H9 (cell line): ENCODE results near the gene KCNAB1. TPM values are rescaled to one million over a fixed set of nuclear protein-coding genes. Genes with fewer than 3 reads are reported as not detected.

Experiments
- DNase-seq: peaks from one replicate; pipeline ENCODE4 v3.0.0-alpha.2; 2017
- H2AFZ ChIP-seq: one replicate; pipeline ENCODE4 v1.6.1; 2013; ENCODE audit warnings: mild to moderate bottlenecking, low read length, control low read depth, moderate library complexity
- H2AK5ac ChIP-seq: 2 replicates; pipeline ENCODE4 v1.6.1; 2013; ENCODE audit warnings: low read length, control low read depth, mixed read lengths; ENCODE audit not compliant: insufficient read length
- H2BK120ac ChIP-seq: one replicate; pipeline ENCODE4 v1.6.1; 2013; ENCODE audit warnings: low read depth, mild to moderate bottlenecking, low read length, control low read depth, inconsistent platforms; ENCODE audit not compliant: poor library complexity, severe bottlenecking
- H2BK12ac ChIP-seq: 2 replicates; pipeline ENCODE4 v1.6.1; 2013; ENCODE audit warnings: low read length, control low read depth, mixed read lengths, low read depth; ENCODE audit not compliant: insufficient read length
- H2BK15ac ChIP-seq: 2 replicates; pipeline ENCODE4 v1.6.1; 2013; ENCODE audit warnings: low read depth, low read length, control low read depth
- H2BK20ac ChIP-seq: one replicate; pipeline ENCODE4 v1.6.1; 2013; ENCODE audit warnings: low read depth, mild to moderate bottlenecking, low read length, control low read depth, inconsistent platforms; ENCODE audit not compliant: poor library complexity, severe bottlenecking
- H2BK5ac ChIP-seq: 2 replicates; pipeline ENCODE4 v1.6.1; 2013; ENCODE audit warnings: low read length, control low read depth, mixed read lengths; ENCODE audit not compliant: insufficient read length
- H3K14ac ChIP-seq: 2 replicates; pipeline ENCODE4 v1.6.1; 2013; ENCODE audit warnings: low read length, control low read depth; ENCODE audit not compliant: insufficient read depth
- H3K18ac ChIP-seq: 2 replicates; pipeline ENCODE4 v1.6.1; 2013; ENCODE audit warnings: low read depth, mild to moderate bottlenecking, mixed read lengths, low read length, control low read depth; ENCODE audit not compliant: insufficient read length
- H3K23ac ChIP-seq: 2 replicates; pipeline ENCODE4 v1.6.1; 2013; ENCODE audit warnings: low read length, control low read depth, mixed read lengths, low read depth; ENCODE audit not compliant: insufficient read length
- H3K23me2 ChIP-seq: 2 replicates; pipeline ENCODE4 v1.6.1; 2013; ENCODE audit warnings: low read depth, mild to moderate bottlenecking, mixed read lengths, low read length, control low read depth; ENCODE audit not compliant: insufficient read length, poor library complexity, severe bottlenecking
- H3K27ac ChIP-seq: 2 replicates; pipeline ENCODE4 v1.5.1; 2013; ENCODE audit warnings: low read length, control low read depth, mixed read lengths, low read depth; ENCODE audit not compliant: insufficient read length
- H3K27me3 ChIP-seq: 2 replicates; pipeline ENCODE4 v1.6.1; 2013; ENCODE audit warnings: low read length, control low read depth, inconsistent platforms; ENCODE audit not compliant: insufficient read depth
- H3K4ac ChIP-seq: 2 replicates; pipeline ENCODE4 v1.6.1; 2013; ENCODE audit warnings: low read depth, mild to moderate bottlenecking, control low read depth, inconsistent platforms, low read length, moderate library complexity
- H3K4me1 ChIP-seq: 2 replicates; pipeline ENCODE4 v1.6.1; 2013; ENCODE audit warnings: low read length, control low read depth, inconsistent platforms; ENCODE audit not compliant: insufficient read depth
- H3K4me2 ChIP-seq: 2 replicates; pipeline ENCODE4 v1.6.1; 2013; ENCODE audit warnings: low read length, control low read depth, mixed read lengths; ENCODE audit not compliant: insufficient read length, insufficient read depth
- H3K56ac ChIP-seq: 2 replicates; pipeline ENCODE4 v1.6.1; 2013; ENCODE audit warnings: low read depth, mild to moderate bottlenecking, mixed read lengths, low read length, control low read depth; ENCODE audit not compliant: insufficient read length
- H3K79me1 ChIP-seq: 2 replicates; pipeline ENCODE4 v1.6.1; 2013; ENCODE audit warnings: low read depth, mild to moderate bottlenecking, moderate library complexity, low read length, control low read depth, inconsistent platforms; ENCODE audit not compliant: insufficient read depth, poor library complexity, severe bottlenecking
- H3K79me2 ChIP-seq: 2 replicates; pipeline ENCODE4 v1.6.1; 2013; ENCODE audit warnings: low read length, control low read depth, inconsistent platforms; ENCODE audit not compliant: insufficient read depth
- H3K9ac ChIP-seq: 2 replicates; pipeline ENCODE4 v1.6.1; 2013; ENCODE audit warnings: low read length, control low read depth, mixed read lengths; ENCODE audit not compliant: insufficient read length; ENCODE audit errors: extremely low read depth
- H3K9me3 ChIP-seq: one replicate; pipeline ENCODE4 v1.6.1; 2013; ENCODE audit warnings: low read depth, low read length, inconsistent platforms; ENCODE audit not compliant: control insufficient read depth
- H3T11ph ChIP-seq: one replicate; pipeline ENCODE4 v1.6.1; 2013; ENCODE audit warnings: mild to moderate bottlenecking, low read length, control low read depth, inconsistent platforms
- H4K20me1 ChIP-seq: one replicate; pipeline ENCODE4 v1.6.1; 2013; ENCODE audit not compliant: control insufficient read depth, insufficient read length, insufficient read depth
- H4K5ac ChIP-seq: 2 replicates; pipeline ENCODE4 v1.6.1; 2013; ENCODE audit warnings: low read depth, mild to moderate bottlenecking, mixed read lengths, low read length, control low read depth; ENCODE audit not compliant: insufficient read length
- H4K8ac ChIP-seq: replicated peaks from 2 replicates; pipeline ENCODE4 v1.6.1; 2013; ENCODE audit warnings: low read length, control low read depth, mixed read lengths, low read depth; ENCODE audit not compliant: insufficient read length
- H4K91ac ChIP-seq: 2 replicates; pipeline ENCODE4 v1.6.1; 2013; ENCODE audit warnings: low read depth, mild to moderate bottlenecking, moderate library complexity, mixed read lengths, low read length, control low read depth; ENCODE audit not compliant: insufficient read length
- H3K27ac Mint-ChIP-seq, 3 experiments: 2 replicates in 2 of 3; 3 replicates in 1 of 3; pipeline ENCODE4 v1.8.0; 2020 to 2021; ENCODE audit warnings: mixed read lengths in 3 of 3, mild to moderate bottlenecking in 1 of 3, moderate library complexity in 1 of 3
- H3K27me3 Mint-ChIP-seq: 2 replicates; pipeline ENCODE4 v1.8.0; 2021; ENCODE audit warnings: low read depth, mild to moderate bottlenecking, moderate library complexity, mixed read lengths
- H3K36me3 Mint-ChIP-seq, 3 experiments: 2 replicates in 2 of 3; 3 replicates in 1 of 3; pipeline ENCODE4 v1.8.0; 2020 to 2021; ENCODE audit warnings: low read depth in 3 of 3, mixed read lengths in 3 of 3; ENCODE audit not compliant: insufficient read depth in 1 of 3
- H3K4me1 Mint-ChIP-seq, 2 experiments: 2 replicates each; pipeline ENCODE4 v1.8.0; 2020; ENCODE audit warnings: mixed read lengths in 2 of 2
- H3K4me3 Mint-ChIP-seq, 2 experiments: 2 replicates in 1 of 2; 3 replicates in 1 of 2; pipeline ENCODE4 v1.8.0; 2020 to 2021; ENCODE audit warnings: mild to moderate bottlenecking in 2 of 2, mixed read lengths in 2 of 2, moderate library complexity in 1 of 2
- H3K9me3 Mint-ChIP-seq, 2 experiments: 2 replicates in 1 of 2; 3 replicates in 1 of 2; pipeline ENCODE4 v1.8.0; 2020; ENCODE audit warnings: mild to moderate bottlenecking in 2 of 2, mixed read lengths in 2 of 2, moderate library complexity in 1 of 2
- CTCF ChIP-seq: fragments of 200-600 bp; sonication (generic); conservative IDR thresholded peaks from 3 replicates; pipeline ENCODE4 v1.8.0; 2021; ENCODE audit warnings: antibody characterized with exemption, mild to moderate bottlenecking
- WGBS: extraction: QIAGEN DNeasy Blood & Tissue Kit; methylation state at CpG from one replicate; pipeline ENCODE4 v1.1.7; 2013; ENCODE audit warnings: missing lambda C conversion rate, low lambda C conversion rate, mixed read lengths; ENCODE audit not compliant: insufficient read length; ENCODE audit errors: extremely low coverage; 5-methylcytosine and 5-hydroxymethylcytosine counted together
- total RNA-seq: library from RNA; stranded (reverse); gene quantifications from 2 replicates; pipeline ENCODE4 v1.2.1, GENCODE V29; 2021

KCNAB1 gene
- total RNA-seq, 1 experiment from 2014 or later = 3.7 TPM

DNA sequence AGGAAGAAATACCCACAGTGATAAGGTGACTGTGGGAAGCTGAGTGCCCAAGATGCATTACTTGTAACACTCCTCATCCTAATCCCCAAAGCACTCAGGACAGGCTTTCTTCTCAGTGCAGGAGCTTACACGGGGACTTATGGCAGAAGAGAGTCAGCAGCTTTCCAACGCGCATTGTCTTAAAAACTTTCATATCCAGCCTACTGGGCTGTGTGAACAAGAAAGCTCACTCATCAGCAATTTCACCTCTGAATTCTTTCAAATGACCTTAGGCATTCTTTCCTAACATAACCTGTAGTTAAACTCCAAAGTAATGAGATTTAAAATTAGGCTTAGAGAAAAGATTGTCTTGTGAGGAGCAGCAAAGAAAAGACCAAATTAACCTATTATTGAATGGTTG, 132.3 kb downstream of the KCNAB1 start:
- Histone ChIP-seq H2AFZ (no peak overlapping the region), H3K9me3 (no peaks in the 10 kb centered on the region), H2BK15ac (no peak overlapping the region), H3K27ac (no peak overlapping the region), H3K18ac (no peak overlapping the region), H3T11ph (no peak overlapping the region), H4K20me1 (no peaks in the 10 kb centered on the region), H3K79me1 (no peaks in the 10 kb centered on the region), H4K8ac (no peak overlapping the region), H3K4me2 (no peak overlapping the region), H3K9ac (no peak overlapping the region), H3K14ac (no peak overlapping the region), H2BK120ac (no peak overlapping the region), H3K27me3 (no peaks in the 10 kb centered on the region), H3K4me1 (no peaks in the 10 kb centered on the region), H4K5ac (no peak overlapping the region), H3K79me2 (no peaks in the 10 kb centered on the region), H4K91ac (no peak overlapping the region), H2BK12ac (no peak overlapping the region), H3K23ac (no peak overlapping the region), H3K56ac (no peak overlapping the region), H2AK5ac (no peak overlapping the region), H3K4ac (no peak overlapping the region), H2BK5ac (no peak overlapping the region), H3K23me2 (no peaks in the 10 kb centered on the region), H2BK20ac (no peak overlapping the region)
- no peak for DNase-seq
- TF ChIP-seq CTCF = no peak
- Mint-ChIP-seq H3K36me3 (no peaks in the 10 kb centered on the region), H3K9me3 (no peaks in the 10 kb centered on the region), H3K27ac (no peak overlapping the region), H3K4me1 (peaks cover 0 to 3% of the 10 kb centered on the region in 2 experiments; a peak in 2 of 4 replicates), H3K27me3 (peaks cover 4% of the 10 kb centered on the region; the same call in 1 of the 2 replicates), H3K4me3 (no peak overlapping the region)
- no CpG with 5 or more reads among the region's 3 CpGs for WGBS
